B cell (primary cell): ENCODE data around the gene ELFN2. TPM values are rescaled to one million over a fixed set of nuclear protein-coding genes. Genes with fewer than 3 reads are reported as not detected.

Experiments used
- ATAC-seq: fragments of 200-7000 bp; cut with Tn5 transposase; one replicate; pipeline ENCODE4 v1.10.0; 2021; ENCODE audit warnings: low read depth, mild to moderate bottlenecking, moderate number of reproducible peaks, moderate library complexity
- CTCF ChIA-PET: fragments of 350-600 bp; sonication (Branson Sonifier 250); formaldehyde crosslinking; loops from one replicate; lab custom pipeline; 2021; ENCODE audit warnings: antibody characterized with exemption, inconsistent platforms; lab: Charles Lee
- POLR2A ChIA-PET: fragments of 350-600 bp; sonication (Branson Sonifier 250); formaldehyde crosslinking; loops from one replicate; lab custom pipeline; 2021; ENCODE audit warnings: antibody characterized with exemption; lab: Charles Lee
- DNase-seq: peaks from one replicate; pipeline ENCODE4 v3.0.0; 2013
- H2AFZ ChIP-seq: 2 replicates; pipeline ENCODE4 v1.6.1; 2012; ENCODE audit warnings: mild to moderate bottlenecking, low read depth, low read length; ENCODE audit not compliant: insufficient read depth, poor library complexity, severe bottlenecking
- H3K27ac ChIP-seq, 2 donors: 1 replicate in 1 of 2; 2 replicates in 1 of 2; pipeline ENCODE4 v1.5.1; 2012 to 2013; ENCODE audit warnings: low read length in 2 of 2, mild to moderate bottlenecking in 2 of 2, moderate library complexity in 1 of 2
- H3K27me3 ChIP-seq, 4 experiments: fragments of 200-600 bp in 1 of 4; sonication (generic) in 1 of 4; replicated peaks in 1 of 4; 1 replicate in 2 of 4; 2 replicates in 2 of 4; pipeline versions ENCODE4 v1.6.1 to v1.7.0; 2013 to 2016; ENCODE audit warnings: low read length in 3 of 4, mild to moderate bottlenecking in 2 of 4, mixed read lengths in 1 of 4, moderate library complexity in 1 of 4; ENCODE audit not compliant: insufficient read depth in 4 of 4, control insufficient read depth in 3 of 4; ENCODE audit errors: control extremely low read depth in 1 of 4
- H3K36me3 ChIP-seq, 2 experiments: replicated peaks in 1 of 2; 1 replicate in 1 of 2; 2 replicates in 1 of 2; pipeline versions ENCODE4 v1.6.1 to v1.7.1; 2013; ENCODE audit warnings: low read length in 1 of 2; ENCODE audit not compliant: insufficient read depth in 2 of 2, control insufficient read depth in 1 of 2; ENCODE audit errors: control extremely low read depth in 1 of 2, extremely low read depth in 1 of 2
- H3K4me1 ChIP-seq, 2 donors: fragments of 200-600 bp in 1 of 2; sonication (generic) in 1 of 2; 1 replicate in 1 of 2; 2 replicates in 1 of 2; pipeline versions ENCODE4 v1.5.1 to v1.6.1; 2013 to 2017; ENCODE audit warnings: low read length in 2 of 2; ENCODE audit not compliant: control insufficient read depth in 2 of 2, insufficient read depth in 2 of 2
- H3K4me2 ChIP-seq: replicated peaks from 2 replicates; pipeline ENCODE3; 2012; ENCODE audit warnings: mild to moderate bottlenecking, low read depth, low read length; ENCODE audit not compliant: poor library complexity, severe bottlenecking
- H3K4me3 ChIP-seq, 5 experiments: fragments of 200-600 bp in 1 of 5; sonication (generic) in 1 of 5; 1 replicate in 3 of 5; 2 replicates in 2 of 5; pipeline versions ENCODE4 v1.5.1 to v1.7.0; 2011 to 2016; ENCODE audit warnings: low read length in 4 of 5, mild to moderate bottlenecking in 4 of 5, low read depth in 2 of 5, control low read depth in 1 of 5, moderate library complexity in 1 of 5; ENCODE audit not compliant: insufficient read depth in 1 of 5; ENCODE audit errors: control extremely low read depth in 1 of 5, extremely low read depth in 1 of 5
- H3K79me2 ChIP-seq: fragments of 200-600 bp; sonication (generic); one replicate; pipeline ENCODE4 v1.6.0; 2016; ENCODE audit warnings: low read length; ENCODE audit not compliant: control insufficient read depth, insufficient read depth
- H3K9ac ChIP-seq: fragments of 200-600 bp; sonication (generic); 2 replicates; pipeline ENCODE4 v1.6.1; 2017; ENCODE audit warnings: mild to moderate bottlenecking, low read length, moderate library complexity
- H3K9me3 ChIP-seq, 3 donors: one replicate each; pipeline versions ENCODE4 v1.6.1 to v1.7.1; 2013; ENCODE audit warnings: low read length in 2 of 3; ENCODE audit not compliant: control insufficient read depth in 2 of 3, insufficient read depth in 1 of 3; ENCODE audit errors: control extremely low read depth in 1 of 3
- H4K20me1 ChIP-seq: 2 replicates; pipeline ENCODE4 v1.6.0; 2012; ENCODE audit warnings: mild to moderate bottlenecking, low read length; ENCODE audit not compliant: insufficient read depth, control insufficient read depth, poor library complexity, severe bottlenecking
- H3K27ac Mint-ChIP-seq: one replicate; pipeline ENCODE4 v1.8.0; 2021; ENCODE audit warnings: mixed read lengths
- H3K27me3 Mint-ChIP-seq: one replicate; pipeline ENCODE4 v1.8.0; 2021; ENCODE audit warnings: mixed read lengths
- H3K4me1 Mint-ChIP-seq: one replicate; pipeline ENCODE4 v1.8.0; 2021; ENCODE audit warnings: mixed read lengths
- H3K4me3 Mint-ChIP-seq: one replicate; pipeline ENCODE4 v1.8.0; 2021; ENCODE audit warnings: mixed read lengths
- H3K9me3 Mint-ChIP-seq: one replicate; pipeline ENCODE4 v1.8.0; 2022; ENCODE audit warnings: mixed read lengths; ENCODE audit not compliant: insufficient read depth
- EZH2 ChIP-seq: IDR thresholded peaks from 2 replicates; pipeline ENCODE4 v1.6.1; 2012; ENCODE audit warnings: borderline replicate concordance, low read depth, mild to moderate bottlenecking, moderate library complexity, low read length; ENCODE audit not compliant: insufficient read depth, poor library complexity, severe bottlenecking
- WGBS: methylation state at CpG from one replicate; pipeline ENCODE4 v1.1.5; 2013; ENCODE audit warnings: missing lambda C conversion rate; ENCODE audit not compliant: insufficient coverage; 5-methylcytosine and 5-hydroxymethylcytosine counted together
- intact Hi-C: fragments of 100-400 bp; cut with micrococcal nuclease; formaldehyde crosslinking; loops from one replicate; pipeline ENCODE4 v1.10.0; 2022
- polyA plus RNA-seq: library from polyadenylated mRNA; depleted of rRNA; stranded (reverse); fragments of >200 nt; gene quantifications from 2 replicates; pipeline ENCODE4 v1.2.3, GENCODE V29; 2012
- total RNA-seq, 2 donors: library from RNA; stranded (reverse); fragments of 120-200 nt in 1 of 2; gene quantifications; 1 replicate in 1 of 2; 2 replicates in 1 of 2; pipeline versions ENCODE4 v1.2.3 to v1.2.4, GENCODE V29; 2013 to 2022
- TF ChIP-seq, protein P1 (sequence below): fragments of 200-600 bp; IDR thresholded peaks from one replicate; pipeline ENCODE4 v1.8.0; 2022; ENCODE audit warnings: antibody characterized with exemption, mild to moderate bottlenecking

ELFN2 gene
- total and polyA plus RNA-seq, 2 donors (not counting 1 experiment from before 2014, with no cell fraction given): 0.07 to 0.12 TPM

DNA sequence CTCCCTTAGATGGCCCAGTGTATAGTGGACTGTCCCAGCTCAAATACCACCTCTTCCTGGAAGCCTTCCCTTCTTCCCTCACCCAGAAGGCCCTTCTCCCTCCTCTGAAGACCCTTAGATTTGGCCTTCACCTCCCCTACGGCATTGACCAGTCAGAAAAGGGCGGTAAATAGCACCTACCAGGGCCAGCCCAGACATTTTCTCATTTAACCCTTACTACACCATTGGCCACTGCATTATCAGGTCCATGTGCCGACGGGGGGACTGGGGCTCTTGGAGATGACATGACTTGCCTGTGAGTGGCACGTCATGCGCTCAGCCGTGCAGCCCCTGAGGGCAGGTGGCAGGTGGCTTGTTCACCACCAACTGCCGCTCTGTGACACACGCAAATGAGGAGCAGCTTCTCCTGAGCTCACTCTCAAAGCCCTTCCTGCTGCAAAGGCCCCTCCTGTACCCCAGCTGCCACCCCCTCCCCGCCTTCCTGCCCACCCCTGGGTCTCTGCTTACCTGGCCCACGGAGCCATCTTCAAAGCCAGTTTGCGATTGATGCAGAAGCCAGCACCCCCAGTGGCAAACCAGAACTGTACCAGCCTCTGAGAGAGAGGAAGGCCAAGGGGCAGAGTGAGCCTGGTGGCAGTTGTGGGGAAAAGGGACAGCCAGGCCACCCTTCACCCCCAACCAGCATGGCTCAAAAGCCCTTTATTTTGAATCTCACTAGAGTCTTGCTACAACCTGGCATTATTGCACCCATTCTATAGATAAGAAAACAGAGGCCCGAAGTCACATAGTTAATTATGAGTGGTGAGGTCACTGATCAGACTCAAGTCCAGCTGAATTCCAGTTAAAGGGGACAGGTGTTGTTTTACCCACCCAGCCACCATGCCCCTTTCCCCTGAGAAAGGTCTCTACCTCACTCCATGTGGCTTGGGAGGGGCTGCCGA lies 49.4 kb upstream of the ELFN2 start:
- no peak overlapping the region for H3K4me3 ChIP-seq
- H3K36me3 ChIP-seq: peaks cover 3 to 74% of the 10 kb centered on the region in 2 experiments
- no peaks in the 10 kb centered on the region for H3K4me1 ChIP-seq
- Mint-ChIP-seq H3K4me3 (no peak overlapping the region), H3K27ac (no peak overlapping the region), H3K4me1 (peaks cover 5% of the 10 kb centered on the region), H3K9me3 (no peaks in the 10 kb centered on the region), H3K27me3 (no peaks in the 10 kb centered on the region)
- intact Hi-C loops: no loop called here
- H3K79me2 ChIP-seq: peaks cover 19% of the 10 kb centered on the region
- H3K4me2 ChIP-seq: no peak overlapping the region
- H3K9ac ChIP-seq: no peak overlapping the region
- POLR2A ChIA-PET: no interaction called here
- TF ChIP-seq, protein P1, sequence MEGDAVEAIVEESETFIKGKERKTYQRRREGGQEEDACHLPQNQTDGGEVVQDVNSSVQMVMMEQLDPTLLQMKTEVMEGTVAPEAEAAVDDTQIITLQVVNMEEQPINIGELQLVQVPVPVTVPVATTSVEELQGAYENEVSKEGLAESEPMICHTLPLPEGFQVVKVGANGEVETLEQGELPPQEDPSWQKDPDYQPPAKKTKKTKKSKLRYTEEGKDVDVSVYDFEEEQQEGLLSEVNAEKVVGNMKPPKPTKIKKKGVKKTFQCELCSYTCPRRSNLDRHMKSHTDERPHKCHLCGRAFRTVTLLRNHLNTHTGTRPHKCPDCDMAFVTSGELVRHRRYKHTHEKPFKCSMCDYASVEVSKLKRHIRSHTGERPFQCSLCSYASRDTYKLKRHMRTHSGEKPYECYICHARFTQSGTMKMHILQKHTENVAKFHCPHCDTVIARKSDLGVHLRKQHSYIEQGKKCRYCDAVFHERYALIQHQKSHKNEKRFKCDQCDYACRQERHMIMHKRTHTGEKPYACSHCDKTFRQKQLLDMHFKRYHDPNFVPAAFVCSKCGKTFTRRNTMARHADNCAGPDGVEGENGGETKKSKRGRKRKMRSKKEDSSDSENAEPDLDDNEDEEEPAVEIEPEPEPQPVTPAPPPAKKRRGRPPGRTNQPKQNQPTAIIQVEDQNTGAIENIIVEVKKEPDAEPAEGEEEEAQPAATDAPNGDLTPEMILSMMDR: no peak
- TF ChIP-seq EZH2: no peak
- 55% methylated on average over 10 of the region's 14 CpGs for WGBS
- CTCF ChIA-PET: interaction anchor here (0.7 to 5.4 kb wide), 2 partner anchors 19 to 349 kb away, joined by 3 to 103 read pairs; no protein-coding TSS in a partner anchor
- no peaks in the 10 kb centered on the region for H3K9me3 ChIP-seq
- H2AFZ ChIP-seq: no peak overlapping the region
- no peak overlapping the region for H3K27ac ChIP-seq
- peaks cover 81% of the 10 kb centered on the region for H4K20me1 ChIP-seq
- no peaks in the 10 kb centered on the region for H3K27me3 ChIP-seq
- ATAC-seq (no peak), DNase-seq (no peak)
